Keratinocyte (primary cell): ENCODE measurements around the gene DAPK2.

Experiments
- EZH2 ChIP-seq: IDR thresholded peaks from one replicate; pipeline ENCODE4 v1.6.1; 2012; ENCODE audit warnings: inconsistent platforms, mild to moderate bottlenecking, low read length, moderate library complexity
- TF ChIP-seq, protein P1 (sequence below), 3 experiments: IDR thresholded peaks in 1 of 3; conservative IDR thresholded peaks in 1 of 3; optimal IDR thresholded peaks in 1 of 3; 2 replicates in 2 of 3; 3 replicates in 1 of 3; pipeline versions ENCODE3 to v1.5.1; 2011; ENCODE audit warnings: low read length in 3 of 3, mild to moderate bottlenecking in 3 of 3, moderate library complexity in 2 of 3, control low read depth in 1 of 3, inconsistent platforms in 1 of 3; ENCODE audit not compliant: insufficient read depth in 2 of 3; ENCODE audit errors: extremely low read depth in 1 of 3

DNA sequence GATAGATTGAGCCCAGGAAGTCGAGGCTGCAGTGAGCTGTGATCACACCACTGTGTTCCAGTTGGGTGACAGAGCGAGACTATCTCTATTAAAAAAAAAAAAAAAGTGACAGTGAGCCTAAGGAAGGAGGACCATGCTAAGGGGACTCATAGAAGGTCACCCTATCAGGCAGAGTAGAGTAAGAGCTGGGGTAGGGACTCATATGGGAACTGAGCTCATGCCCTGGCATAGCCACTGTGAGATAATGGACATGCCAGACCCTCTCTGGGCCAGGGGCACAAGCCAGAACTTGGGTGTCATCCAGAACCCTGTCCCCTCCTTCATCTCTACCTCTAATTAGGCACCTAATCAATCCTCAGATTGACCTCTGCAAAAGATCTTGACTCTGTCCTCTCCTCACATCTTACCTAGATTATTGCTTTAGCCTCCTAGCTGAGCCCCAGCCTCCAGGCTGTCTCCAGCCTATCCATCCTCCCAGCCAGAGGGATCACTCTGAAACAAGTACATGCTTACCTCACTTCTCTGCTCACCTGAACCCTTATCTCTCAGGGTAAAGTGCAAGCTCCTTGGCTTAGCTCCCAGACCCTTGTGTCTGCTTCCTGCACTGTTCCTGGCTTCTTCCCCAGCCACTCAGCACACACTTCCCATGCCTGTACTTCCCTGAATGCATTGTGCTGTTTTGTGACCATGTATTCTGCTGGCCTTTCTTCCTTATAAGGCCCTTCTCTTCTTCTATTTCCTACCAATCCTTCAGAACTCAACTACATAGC, 76.4 kb downstream of the DAPK2 start:
- TF ChIP-seq, protein P1, sequence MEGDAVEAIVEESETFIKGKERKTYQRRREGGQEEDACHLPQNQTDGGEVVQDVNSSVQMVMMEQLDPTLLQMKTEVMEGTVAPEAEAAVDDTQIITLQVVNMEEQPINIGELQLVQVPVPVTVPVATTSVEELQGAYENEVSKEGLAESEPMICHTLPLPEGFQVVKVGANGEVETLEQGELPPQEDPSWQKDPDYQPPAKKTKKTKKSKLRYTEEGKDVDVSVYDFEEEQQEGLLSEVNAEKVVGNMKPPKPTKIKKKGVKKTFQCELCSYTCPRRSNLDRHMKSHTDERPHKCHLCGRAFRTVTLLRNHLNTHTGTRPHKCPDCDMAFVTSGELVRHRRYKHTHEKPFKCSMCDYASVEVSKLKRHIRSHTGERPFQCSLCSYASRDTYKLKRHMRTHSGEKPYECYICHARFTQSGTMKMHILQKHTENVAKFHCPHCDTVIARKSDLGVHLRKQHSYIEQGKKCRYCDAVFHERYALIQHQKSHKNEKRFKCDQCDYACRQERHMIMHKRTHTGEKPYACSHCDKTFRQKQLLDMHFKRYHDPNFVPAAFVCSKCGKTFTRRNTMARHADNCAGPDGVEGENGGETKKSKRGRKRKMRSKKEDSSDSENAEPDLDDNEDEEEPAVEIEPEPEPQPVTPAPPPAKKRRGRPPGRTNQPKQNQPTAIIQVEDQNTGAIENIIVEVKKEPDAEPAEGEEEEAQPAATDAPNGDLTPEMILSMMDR (optimal IDR thresholded peaks at IDR 0.05 in 1 of 3, IDR thresholded peaks at IDR 0.05 in 1 of 3, conservative IDR thresholded peaks at IDR 0.05 in 1 of 3; ENCODE audit: extremely low read depth in 1 of 3, insufficient read depth in 2 of 3, low read length in 3 of 3), result no peak
- TF ChIP-seq EZH2, result no peak
